HCT116 (cell line): ENCODE measurements around the gene CDK7. TPM values are rescaled to one million over a fixed set of nuclear protein-coding genes. Genes with fewer than 3 reads are reported as not detected.

Experiments
- ATAC-seq: fragments of 200-7000 bp; cut with Tn5 transposase; 2 replicates; pipeline ENCODE4 v1.9.1; 2020; ENCODE audit warnings: mild to moderate bottlenecking, moderate library complexity
- BruUV-seq: library from RNA; stranded (reverse); fragments of 400-500 nt; replicated peaks from 2 replicates; lab custom pipeline; 2021; lab: Mats Ljungman, UMichigan
- CTCF ChIA-PET: fragments of 300-600 bp; sonication (Branson Sonifier 250); formaldehyde crosslinking; loops from one replicate; lab custom pipeline; 2021; ENCODE audit warnings: antibody characterized with exemption; lab: Charles Lee
- POLR2A ChIA-PET: fragments of 300-600, 350-600 bp; sonication (Branson Sonifier 250); formaldehyde crosslinking; loops from one replicate; lab custom pipeline; 2021; ENCODE audit warnings: antibody characterized with exemption; lab: Charles Lee
- RAD21 ChIA-PET, 2 experiments: fragments of 300-600 bp; sonication (Branson Sonifier 250); formaldehyde crosslinking; loops; one replicate each; lab custom pipeline; 2023; ENCODE audit warnings: low total read pairs in 2 of 2; ENCODE audit not compliant: uncharacterized antibody in 2 of 2, unreplicated experiment in 2 of 2, low non-redundant PET in 1 of 2; lab: Charles Lee
- DNase-seq: peaks from one replicate; pipeline ENCODE4 v3.0.0-alpha.2; 2010; ENCODE audit warnings: low read depth, low spot score
- H2AFZ ChIP-seq: fragments of 200-600 bp; shearing (Covaris generic), sonication (generic); 2 replicates; pipeline ENCODE4 v1.6.1; 2017; ENCODE audit warnings: low read depth, mixed run types, mixed read lengths, antibody characterized with exemption, low read length; ENCODE audit not compliant: poor library complexity, severe bottlenecking
- H3K27ac ChIP-seq: 2 replicates; pipeline ENCODE4 v1.5.1; 2012; ENCODE audit warnings: low read depth, low read length
- H3K27me3 ChIP-seq: fragments of 200-600 bp; sonication (generic); 2 replicates; pipeline ENCODE4 v1.6.1; 2016; ENCODE audit warnings: mixed run types, low read length, mixed read lengths; ENCODE audit not compliant: insufficient read depth
- H3K36me3 ChIP-seq, 2 experiments: fragments of 200-500 bp in 1 of 2; fragments of 200-600 bp in 1 of 2; sonication (Bioruptor generic) in 1 of 2; sonication (generic) in 1 of 2; 2 replicates each; pipeline versions ENCODE4 v1.5.1 to v1.6.1; 2014 to 2016; ENCODE audit warnings: low read length in 2 of 2, inconsistent platforms in 1 of 2, mixed read lengths in 1 of 2, mixed run types in 1 of 2; ENCODE audit not compliant: insufficient read depth in 2 of 2, control insufficient read depth in 1 of 2
- H3K4me1 ChIP-seq, 2 experiments: fragments of 200-600 bp in 1 of 2; sonication (generic) in 1 of 2; 2 replicates each; pipeline versions ENCODE4 v1.5.1 to v1.6.1; 2012 to 2017; ENCODE audit warnings: low read length in 2 of 2, inconsistent platforms in 1 of 2, mild to moderate bottlenecking in 1 of 2, mixed read lengths in 1 of 2, mixed run types in 1 of 2, moderate library complexity in 1 of 2; ENCODE audit not compliant: insufficient read depth in 2 of 2, control insufficient read depth in 1 of 2
- H3K4me2 ChIP-seq: fragments of 200-600 bp; sonication (generic); 2 replicates; pipeline ENCODE4 v1.6.1; 2017; ENCODE audit warnings: mixed run types, low read length, mixed read lengths
- H3K4me3 ChIP-seq, 2 experiments: fragments of 200-600 bp in 1 of 2; sonication (generic) in 1 of 2; replicated peaks in 1 of 2; 2 replicates each; pipeline ENCODE4 v1.5.1; 2011 to 2016; ENCODE audit warnings: low read length in 2 of 2, control low read depth in 1 of 2, low read depth in 1 of 2, mild to moderate bottlenecking in 1 of 2, mixed read lengths in 1 of 2, mixed run types in 1 of 2
- H3K79me2 ChIP-seq: fragments of 200-600 bp; sonication (generic); 2 replicates; pipeline ENCODE4 v1.6.1; 2017; ENCODE audit warnings: mild to moderate bottlenecking, mixed run types, low read length, moderate library complexity, mixed read lengths; ENCODE audit not compliant: insufficient read depth
- H3K9ac ChIP-seq: fragments of 200-600 bp; sonication (generic); 2 replicates; pipeline ENCODE4 v1.6.1; 2016; ENCODE audit warnings: low read length, mixed read lengths
- H3K9me2 ChIP-seq: fragments of 200-600 bp; sonication (generic), shearing (Covaris generic); 2 replicates; pipeline ENCODE4 v1.6.1; 2017; ENCODE audit warnings: mixed run types, mild to moderate bottlenecking, moderate library complexity; ENCODE audit not compliant: insufficient read depth
- H3K9me3 ChIP-seq, 2 experiments: fragments of 200-500 bp in 1 of 2; fragments of 200-600 bp in 1 of 2; sonication (Bioruptor generic) in 1 of 2; sonication (generic) in 1 of 2; 2 replicates each; pipeline ENCODE4 v1.6.1; 2014 to 2017; ENCODE audit warnings: low read length in 2 of 2, mixed read lengths in 2 of 2, inconsistent platforms in 1 of 2, low read depth in 1 of 2, mild to moderate bottlenecking in 1 of 2, mixed run types in 1 of 2, moderate library complexity in 1 of 2; ENCODE audit not compliant: control insufficient read depth in 1 of 2, insufficient read depth in 1 of 2
- H4K20me1 ChIP-seq: fragments of 200-600 bp; sonication (generic), shearing (Covaris generic); 2 replicates; pipeline ENCODE4 v1.6.1; 2017; ENCODE audit warnings: mixed run types, mild to moderate bottlenecking, moderate library complexity; ENCODE audit not compliant: insufficient read depth
- ATF3 ChIP-seq: IDR thresholded peaks from 2 replicates; pipeline ENCODE4 v1.6.1; 2012
- CBX3 ChIP-seq: IDR thresholded peaks from 2 replicates; pipeline ENCODE4 v1.6.1; 2012; ENCODE audit warnings: low read depth
- CEBPB ChIP-seq: IDR thresholded peaks from 2 replicates; pipeline ENCODE4 v1.6.1; 2012; ENCODE audit warnings: low read depth
- CTCF ChIP-seq, 3 experiments: fragments of 200-600 bp in 1 of 3; sonication (generic) in 1 of 3; IDR thresholded peaks in 2 of 3; conservative IDR thresholded peaks in 1 of 3; 2 replicates each; pipeline ENCODE4 v1.5.1; 2012 to 2017; ENCODE audit warnings: low read depth in 2 of 3, low read length in 2 of 3, antibody characterized with exemption in 1 of 3, borderline replicate concordance in 1 of 3, control low read depth in 1 of 3, mild to moderate bottlenecking in 1 of 3, mixed read lengths in 1 of 3, mixed run types in 1 of 3, moderate library complexity in 1 of 3; ENCODE audit not compliant: insufficient read depth in 1 of 3
- EZH2 ChIP-seq: fragments of 200-600 bp; sonication (generic); IDR thresholded peaks from 2 replicates; pipeline ENCODE4 v1.6.1; 2017; ENCODE audit warnings: antibody characterized with exemption, mixed run types
- EZH2phosphoT487 ChIP-seq: fragments of 200-600 bp; IDR thresholded peaks from 2 replicates; pipeline ENCODE4 v1.6.1; 2018; ENCODE audit warnings: antibody characterized with exemption, borderline replicate concordance
- FOSL1 ChIP-seq: IDR thresholded peaks from 2 replicates; pipeline ENCODE4 v1.6.1; 2012; ENCODE audit warnings: low read depth
- JUND ChIP-seq: IDR thresholded peaks from 2 replicates; pipeline ENCODE4 v1.6.1; 2012
- MAX ChIP-seq: IDR thresholded peaks from 2 replicates; pipeline ENCODE4 v1.6.1; 2012
- POLR2A ChIP-seq: IDR thresholded peaks from 2 replicates; pipeline ENCODE4 v1.7.0; 2011; ENCODE audit warnings: borderline replicate concordance; ENCODE audit not compliant: insufficient read depth, insufficient read length; ENCODE audit errors: extremely low read depth
- RAD21 ChIP-seq: IDR thresholded peaks from 2 replicates; pipeline ENCODE4 v1.6.1; 2012; ENCODE audit warnings: low read depth, mild to moderate bottlenecking
- SIN3A ChIP-seq: IDR thresholded peaks from 2 replicates; pipeline ENCODE4 v1.6.1; 2012; ENCODE audit warnings: low read depth
- SP1 ChIP-seq: IDR thresholded peaks from 2 replicates; pipeline ENCODE4 v1.6.1; 2012; ENCODE audit warnings: low read depth
- SRF ChIP-seq: IDR thresholded peaks from 2 replicates; pipeline ENCODE4 v1.6.1; 2012; ENCODE audit warnings: low read depth
- TCF7L2 ChIP-seq: IDR thresholded peaks from 2 replicates; pipeline ENCODE4 v1.7.0; 2011; ENCODE audit warnings: borderline replicate concordance, inconsistent platforms; ENCODE audit not compliant: insufficient read depth, insufficient read length; ENCODE audit errors: extremely low read depth
- YY1 ChIP-seq: IDR thresholded peaks from 2 replicates; pipeline ENCODE4 v1.6.1; 2011; ENCODE audit warnings: low read length, low read depth, moderate library complexity, mild to moderate bottlenecking; ENCODE audit not compliant: insufficient replicate concordance; ENCODE audit errors: extremely low read depth
- ZNF274 ChIP-seq: fragments of 200-500 bp; sonication (Bioruptor generic); IDR thresholded peaks from 2 replicates; pipeline ENCODE4 v1.6.1; 2014; ENCODE audit warnings: mild to moderate bottlenecking, low read depth, low read length, inconsistent platforms
- intact Hi-C: fragments of 100-400 bp; cut with micrococcal nuclease; formaldehyde crosslinking; loops from 2 replicates; pipeline ENCODE4 v1.10.0; 2022
- total RNA-seq: library from RNA; stranded (reverse); gene quantifications from one replicate; pipeline ENCODE4 v1.2.1, GENCODE V29; 2021; ENCODE audit not compliant: unreplicated experiment
- TF ChIP-seq, protein P1 (sequence below): IDR thresholded peaks from 2 replicates; pipeline ENCODE4 v1.6.1; 2012; ENCODE audit warnings: low read depth

Gene CDK7
- total RNA-seq, 1 experiment from 2014 or later, result 67.0 TPM

DNA sequence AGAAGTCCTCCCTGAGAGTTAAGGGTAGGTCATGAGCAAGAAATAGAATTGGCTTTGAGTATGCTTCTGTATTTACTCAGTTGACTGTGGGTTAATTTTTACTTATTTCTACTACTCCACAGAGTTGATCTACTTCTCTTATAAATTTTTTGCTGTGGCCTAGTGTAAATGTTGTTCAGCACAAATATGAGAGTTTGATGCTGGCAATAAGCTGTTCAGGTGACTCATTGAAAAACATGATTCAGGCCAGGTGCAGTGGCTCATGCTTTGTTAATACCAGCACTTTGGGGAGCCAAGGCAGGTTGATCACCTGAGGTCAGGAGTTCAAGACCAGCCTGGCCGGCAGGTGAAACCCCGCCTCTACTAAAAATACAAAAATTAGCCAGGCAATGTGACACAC is 4.5 kb upstream of the CDK7 start:
- H2AFZ ChIP-seq, result no peak overlapping the region
- no peak overlapping the region for H3K9ac ChIP-seq
- no TSS peak for BruUV-seq
- TF ChIP-seq CTCF (IDR thresholded peaks at IDR 0.05 in 2 of 3, conservative IDR thresholded peaks at IDR 0.05 in 1 of 3; ENCODE audit: borderline replicate concordance in 1 of 3, insufficient read depth in 1 of 3, low read depth in 2 of 3, low read length in 2 of 3) (no peak), TCF7L2 (no peak), SP1 (no peak), CBX3 (no peak), ZNF274 (no peak), JUND (no peak), ATF3 (no peak), EZH2 (no peak), POLR2A (no peak), YY1 (no peak), EZH2phosphoT487 (no peak), CEBPB (no peak), SIN3A (no peak), FOSL1 (no peak), MAX (no peak), RAD21 (no peak), SRF (no peak)
- TF ChIP-seq, protein P1, sequence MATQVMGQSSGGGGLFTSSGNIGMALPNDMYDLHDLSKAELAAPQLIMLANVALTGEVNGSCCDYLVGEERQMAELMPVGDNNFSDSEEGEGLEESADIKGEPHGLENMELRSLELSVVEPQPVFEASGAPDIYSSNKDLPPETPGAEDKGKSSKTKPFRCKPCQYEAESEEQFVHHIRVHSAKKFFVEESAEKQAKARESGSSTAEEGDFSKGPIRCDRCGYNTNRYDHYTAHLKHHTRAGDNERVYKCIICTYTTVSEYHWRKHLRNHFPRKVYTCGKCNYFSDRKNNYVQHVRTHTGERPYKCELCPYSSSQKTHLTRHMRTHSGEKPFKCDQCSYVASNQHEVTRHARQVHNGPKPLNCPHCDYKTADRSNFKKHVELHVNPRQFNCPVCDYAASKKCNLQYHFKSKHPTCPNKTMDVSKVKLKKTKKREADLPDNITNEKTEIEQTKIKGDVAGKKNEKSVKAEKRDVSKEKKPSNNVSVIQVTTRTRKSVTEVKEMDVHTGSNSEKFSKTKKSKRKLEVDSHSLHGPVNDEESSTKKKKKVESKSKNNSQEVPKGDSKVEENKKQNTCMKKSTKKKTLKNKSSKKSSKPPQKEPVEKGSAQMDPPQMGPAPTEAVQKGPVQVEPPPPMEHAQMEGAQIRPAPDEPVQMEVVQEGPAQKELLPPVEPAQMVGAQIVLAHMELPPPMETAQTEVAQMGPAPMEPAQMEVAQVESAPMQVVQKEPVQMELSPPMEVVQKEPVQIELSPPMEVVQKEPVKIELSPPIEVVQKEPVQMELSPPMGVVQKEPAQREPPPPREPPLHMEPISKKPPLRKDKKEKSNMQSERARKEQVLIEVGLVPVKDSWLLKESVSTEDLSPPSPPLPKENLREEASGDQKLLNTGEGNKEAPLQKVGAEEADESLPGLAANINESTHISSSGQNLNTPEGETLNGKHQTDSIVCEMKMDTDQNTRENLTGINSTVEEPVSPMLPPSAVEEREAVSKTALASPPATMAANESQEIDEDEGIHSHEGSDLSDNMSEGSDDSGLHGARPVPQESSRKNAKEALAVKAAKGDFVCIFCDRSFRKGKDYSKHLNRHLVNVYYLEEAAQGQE, result no peak
- peaks cover 8 to 10% of the 10 kb centered on the region in 2 experiments; a peak in 3 of 4 replicates for H3K36me3 ChIP-seq
- POLR2A ChIA-PET, result no interaction called here
- H3K9me3 ChIP-seq, result no peaks in the 10 kb centered on the region
- H3K4me2 ChIP-seq, result no peak overlapping the region
- no peaks in the 10 kb centered on the region for H3K27me3 ChIP-seq
- no peaks in the 10 kb centered on the region for H3K9me2 ChIP-seq
- no peak overlapping the region for H3K27ac ChIP-seq
- no peak overlapping the region for H3K4me3 ChIP-seq
- CTCF ChIA-PET, result no interaction called here
- intact Hi-C loops, result no loop called here
- RAD21 ChIA-PET, result no interaction called here
- H3K4me1 ChIP-seq, result peaks cover 0 to 6% of the 10 kb centered on the region in 2 experiments; a peak in 1 of 4 replicates
- DNase-seq, result no peak
- ATAC-seq, result no peak
- H3K79me2 ChIP-seq, result peaks cover 4% of the 10 kb centered on the region
- no peaks in the 10 kb centered on the region for H4K20me1 ChIP-seq
